Effector memory CD4-positive, alpha-beta T cell (primary cell): ENCODE measurements around the gene TMEM200C.
"Not testable (repeated sequence)": the region's sequence is repeated elsewhere in the genome, so short reads cannot be mapped to it uniquely, and the experiment has no call there.

Experiments used
- DNase-seq, 3 donors: peaks; one replicate each; pipeline ENCODE4 v3.0.0-alpha.2; 2020
- H3K27ac ChIP-seq: 2 replicates; pipeline ENCODE4 v1.7.0; 2013; ENCODE audit warnings: mild to moderate bottlenecking, low read length, moderate library complexity; ENCODE audit not compliant: insufficient read depth, poor library complexity, severe bottlenecking
- H3K27me3 ChIP-seq: replicated peaks from 2 replicates; pipeline ENCODE4 v1.7.0; 2013; ENCODE audit warnings: mild to moderate bottlenecking, low read length; ENCODE audit not compliant: insufficient read depth, control insufficient read depth, poor library complexity, severe bottlenecking
- H3K36me3 ChIP-seq: 2 replicates; pipeline ENCODE4 v1.7.0; 2013; ENCODE audit warnings: mild to moderate bottlenecking, low read length, moderate library complexity; ENCODE audit not compliant: control insufficient read depth, insufficient read depth
- H3K4me1 ChIP-seq: 2 replicates; pipeline ENCODE4 v1.7.0; 2013; ENCODE audit warnings: low read length, mild to moderate bottlenecking; ENCODE audit not compliant: control insufficient read depth, insufficient read depth, poor library complexity, severe bottlenecking
- H3K4me3 ChIP-seq: 2 replicates; pipeline ENCODE4 v1.7.0; 2013; ENCODE audit warnings: low read length, low read depth, mild to moderate bottlenecking; ENCODE audit not compliant: insufficient read depth, poor library complexity, severe bottlenecking
- H3K9me3 ChIP-seq: 2 replicates; pipeline ENCODE4 v1.7.0; 2013; ENCODE audit warnings: mild to moderate bottlenecking, low read length, moderate library complexity; ENCODE audit not compliant: control insufficient read depth

The TMEM200C gene

GRCh38 chr18:5871426-5871825, 23.9 kb downstream of the TMEM200C start:
- Histone ChIP-seq H3K27ac (no peak overlapping the region), H3K9me3 (no peaks in the 10 kb centered on the region), H3K36me3 (no peaks in the 10 kb centered on the region), H3K27me3 (no peaks in the 10 kb centered on the region), H3K4me3 (no peak overlapping the region), H3K4me1 (no peaks in the 10 kb centered on the region)
- no peak for DNase-seq

GRCh38 chr18:5868218-5868854, 27.0 kb downstream of the TMEM200C start:
- H3K9me3 ChIP-seq, result no peaks in the 10 kb centered on the region
- H3K27ac ChIP-seq, result no peak overlapping the region
- H3K4me3 ChIP-seq, result no peak overlapping the region
- DNase-seq, result no peak
- no peaks in the 10 kb centered on the region for H3K27me3 ChIP-seq
- H3K36me3 ChIP-seq, result no peaks in the 10 kb centered on the region
- H3K4me1 ChIP-seq, result no peaks in the 10 kb centered on the region

- Histone ChIP-seq H3K4me3 (no peak overlapping the region), H3K27me3 (no peaks in the 10 kb centered on the region), H3K9me3 (no peaks in the 10 kb centered on the region), H3K4me1 (no peaks in the 10 kb centered on the region), H3K27ac (no peak overlapping the region), H3K36me3 (no peaks in the 10 kb centered on the region)
- no peak for DNase-seq
Measured at GRCh38 chr18:5865521-5865920, 29.8 kb downstream of the TMEM200C start.

- H3K27me3 ChIP-seq, H3K27ac ChIP-seq, H3K36me3 ChIP-seq, H3K4me3 ChIP-seq, H3K4me1 ChIP-seq, DNase-seq, H3K9me3 ChIP-seq: not testable (repeated sequence)
Measured at GRCh38 chr18:5862127-5862526, 33.2 kb downstream of the TMEM200C start.

- DNase-seq, result no peak
- Histone ChIP-seq H3K4me3 (no peak overlapping the region), H3K27me3 (no peaks in the 10 kb centered on the region), H3K27ac (no peak overlapping the region), H3K4me1 (no peaks in the 10 kb centered on the region), H3K9me3 (no peaks in the 10 kb centered on the region), H3K36me3 (no peaks in the 10 kb centered on the region)
Measured at GRCh38 chr18:5857180-5857579, 38.1 kb downstream of the TMEM200C start.

- H3K27ac ChIP-seq, result no peak overlapping the region
- no peaks in the 10 kb centered on the region for H3K27me3 ChIP-seq
- no peaks in the 10 kb centered on the region for H3K4me1 ChIP-seq
- H3K36me3 ChIP-seq, result no peaks in the 10 kb centered on the region
- no peaks in the 10 kb centered on the region for H3K9me3 ChIP-seq
- no peak overlapping the region for H3K4me3 ChIP-seq
- no peak for DNase-seq
Measured at GRCh38 chr18:5853253-5853652, 42.1 kb downstream of the TMEM200C start.

- Histone ChIP-seq H3K27me3 (no peaks in the 10 kb centered on the region), H3K4me1 (no peaks in the 10 kb centered on the region), H3K36me3 (no peaks in the 10 kb centered on the region), H3K4me3 (no peak overlapping the region), H3K9me3 (no peaks in the 10 kb centered on the region), H3K27ac (no peak overlapping the region)
- no peak for DNase-seq
Measured at GRCh38 chr18:5851998-5852397, 43.3 kb downstream of the TMEM200C start.

GRCh38 chr18:5842653-5843052, 52.7 kb downstream of the TMEM200C start:
- Histone ChIP-seq H3K4me3 (no peak overlapping the region), H3K36me3 (no peaks in the 10 kb centered on the region), H3K27ac (no peak overlapping the region), H3K27me3 (no peaks in the 10 kb centered on the region), H3K9me3 (no peaks in the 10 kb centered on the region), H3K4me1 (no peaks in the 10 kb centered on the region)
- no peak for DNase-seq

- no peak overlapping the region for H3K4me3 ChIP-seq
- no peaks in the 10 kb centered on the region for H3K4me1 ChIP-seq
- H3K27ac ChIP-seq, result no peak overlapping the region
- no peaks in the 10 kb centered on the region for H3K9me3 ChIP-seq
- no peak for DNase-seq
- H3K36me3 ChIP-seq, result no peaks in the 10 kb centered on the region
- H3K27me3 ChIP-seq, result no peaks in the 10 kb centered on the region
Measured at GRCh38 chr18:5841518-5841917, 53.8 kb downstream of the TMEM200C start.

GRCh38 chr18:5840547-5840946, 54.8 kb downstream of the TMEM200C start:
- Histone ChIP-seq H3K4me3 (no peak overlapping the region), H3K4me1 (no peaks in the 10 kb centered on the region), H3K27ac (no peak overlapping the region), H3K9me3 (no peaks in the 10 kb centered on the region), H3K36me3 (no peaks in the 10 kb centered on the region), H3K27me3 (no peaks in the 10 kb centered on the region)
- DNase-seq, result no peak
